Measurements from ENCODE around the gene PLSCR5.

GRCh38 chr3:146621723-146622122 lies 16.6 kb upstream of the PLSCR5 start:
- TF ChIP-seq, protein P1, sequence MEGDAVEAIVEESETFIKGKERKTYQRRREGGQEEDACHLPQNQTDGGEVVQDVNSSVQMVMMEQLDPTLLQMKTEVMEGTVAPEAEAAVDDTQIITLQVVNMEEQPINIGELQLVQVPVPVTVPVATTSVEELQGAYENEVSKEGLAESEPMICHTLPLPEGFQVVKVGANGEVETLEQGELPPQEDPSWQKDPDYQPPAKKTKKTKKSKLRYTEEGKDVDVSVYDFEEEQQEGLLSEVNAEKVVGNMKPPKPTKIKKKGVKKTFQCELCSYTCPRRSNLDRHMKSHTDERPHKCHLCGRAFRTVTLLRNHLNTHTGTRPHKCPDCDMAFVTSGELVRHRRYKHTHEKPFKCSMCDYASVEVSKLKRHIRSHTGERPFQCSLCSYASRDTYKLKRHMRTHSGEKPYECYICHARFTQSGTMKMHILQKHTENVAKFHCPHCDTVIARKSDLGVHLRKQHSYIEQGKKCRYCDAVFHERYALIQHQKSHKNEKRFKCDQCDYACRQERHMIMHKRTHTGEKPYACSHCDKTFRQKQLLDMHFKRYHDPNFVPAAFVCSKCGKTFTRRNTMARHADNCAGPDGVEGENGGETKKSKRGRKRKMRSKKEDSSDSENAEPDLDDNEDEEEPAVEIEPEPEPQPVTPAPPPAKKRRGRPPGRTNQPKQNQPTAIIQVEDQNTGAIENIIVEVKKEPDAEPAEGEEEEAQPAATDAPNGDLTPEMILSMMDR (conservative IDR thresholded peaks at IDR 0.05; ENCODE audit: low read depth in 2 of 2), result no peak
- no peak for TF ChIP-seq EZH2 (IDR thresholded peaks at IDR 0.05; ENCODE audit: low read depth, unreplicated experiment)
- TF ChIP-seq, protein P2, sequence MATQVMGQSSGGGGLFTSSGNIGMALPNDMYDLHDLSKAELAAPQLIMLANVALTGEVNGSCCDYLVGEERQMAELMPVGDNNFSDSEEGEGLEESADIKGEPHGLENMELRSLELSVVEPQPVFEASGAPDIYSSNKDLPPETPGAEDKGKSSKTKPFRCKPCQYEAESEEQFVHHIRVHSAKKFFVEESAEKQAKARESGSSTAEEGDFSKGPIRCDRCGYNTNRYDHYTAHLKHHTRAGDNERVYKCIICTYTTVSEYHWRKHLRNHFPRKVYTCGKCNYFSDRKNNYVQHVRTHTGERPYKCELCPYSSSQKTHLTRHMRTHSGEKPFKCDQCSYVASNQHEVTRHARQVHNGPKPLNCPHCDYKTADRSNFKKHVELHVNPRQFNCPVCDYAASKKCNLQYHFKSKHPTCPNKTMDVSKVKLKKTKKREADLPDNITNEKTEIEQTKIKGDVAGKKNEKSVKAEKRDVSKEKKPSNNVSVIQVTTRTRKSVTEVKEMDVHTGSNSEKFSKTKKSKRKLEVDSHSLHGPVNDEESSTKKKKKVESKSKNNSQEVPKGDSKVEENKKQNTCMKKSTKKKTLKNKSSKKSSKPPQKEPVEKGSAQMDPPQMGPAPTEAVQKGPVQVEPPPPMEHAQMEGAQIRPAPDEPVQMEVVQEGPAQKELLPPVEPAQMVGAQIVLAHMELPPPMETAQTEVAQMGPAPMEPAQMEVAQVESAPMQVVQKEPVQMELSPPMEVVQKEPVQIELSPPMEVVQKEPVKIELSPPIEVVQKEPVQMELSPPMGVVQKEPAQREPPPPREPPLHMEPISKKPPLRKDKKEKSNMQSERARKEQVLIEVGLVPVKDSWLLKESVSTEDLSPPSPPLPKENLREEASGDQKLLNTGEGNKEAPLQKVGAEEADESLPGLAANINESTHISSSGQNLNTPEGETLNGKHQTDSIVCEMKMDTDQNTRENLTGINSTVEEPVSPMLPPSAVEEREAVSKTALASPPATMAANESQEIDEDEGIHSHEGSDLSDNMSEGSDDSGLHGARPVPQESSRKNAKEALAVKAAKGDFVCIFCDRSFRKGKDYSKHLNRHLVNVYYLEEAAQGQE (IDR thresholded peaks at IDR 0.05; ENCODE audit: unreplicated experiment), result no peak
- TF ChIP-seq JUNB (IDR thresholded peaks at IDR 0.05; ENCODE audit: unreplicated experiment), result no peak
- no peak for TF ChIP-seq POLR2AphosphoS5 (IDR thresholded peaks at IDR 0.05; ENCODE audit: low read depth)

Measured in GM23338 (cell line).